EL (cell line): ENCODE measurements around the gene IQCE.
"Not testable (repeated sequence)": the region's sequence is repeated elsewhere in the genome, so short reads cannot be mapped to it uniquely, and the experiment has no call there.

ENCODE experiments used
- DNase-seq: peaks from one replicate; pipeline ENCODE4 v3.0.0-alpha.2; 2016

IQCE gene

DNA sequence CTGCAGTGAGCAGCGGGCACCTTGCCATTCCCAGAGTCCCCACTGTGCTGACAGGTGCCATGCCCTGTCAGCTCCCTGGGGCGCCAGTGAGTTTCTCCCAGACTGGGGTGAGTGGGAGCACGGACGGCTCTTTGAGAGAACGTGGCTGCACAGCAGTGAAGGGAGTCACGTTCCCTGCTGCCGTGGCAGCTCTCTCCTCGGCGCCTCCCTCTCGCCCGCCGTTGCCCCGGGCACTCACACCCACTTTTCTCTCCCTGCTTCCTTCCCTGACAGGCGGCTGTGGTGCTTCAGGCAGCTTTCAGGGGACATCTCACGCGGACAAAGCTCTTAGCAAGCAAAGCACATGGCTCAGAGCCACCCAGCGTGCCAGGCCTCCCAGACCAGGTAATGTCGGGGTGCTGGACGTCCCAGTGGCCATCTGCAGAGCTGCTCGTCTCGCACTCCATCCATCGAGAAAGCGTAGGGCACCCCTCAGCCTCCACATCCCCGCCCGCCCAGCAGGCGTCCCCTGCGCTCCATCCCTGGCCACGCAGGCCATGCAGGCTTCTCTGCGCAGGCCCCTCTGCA is 45.9 kb downstream of the IQCE start:
- DNase-seq, result no peak

DNA sequence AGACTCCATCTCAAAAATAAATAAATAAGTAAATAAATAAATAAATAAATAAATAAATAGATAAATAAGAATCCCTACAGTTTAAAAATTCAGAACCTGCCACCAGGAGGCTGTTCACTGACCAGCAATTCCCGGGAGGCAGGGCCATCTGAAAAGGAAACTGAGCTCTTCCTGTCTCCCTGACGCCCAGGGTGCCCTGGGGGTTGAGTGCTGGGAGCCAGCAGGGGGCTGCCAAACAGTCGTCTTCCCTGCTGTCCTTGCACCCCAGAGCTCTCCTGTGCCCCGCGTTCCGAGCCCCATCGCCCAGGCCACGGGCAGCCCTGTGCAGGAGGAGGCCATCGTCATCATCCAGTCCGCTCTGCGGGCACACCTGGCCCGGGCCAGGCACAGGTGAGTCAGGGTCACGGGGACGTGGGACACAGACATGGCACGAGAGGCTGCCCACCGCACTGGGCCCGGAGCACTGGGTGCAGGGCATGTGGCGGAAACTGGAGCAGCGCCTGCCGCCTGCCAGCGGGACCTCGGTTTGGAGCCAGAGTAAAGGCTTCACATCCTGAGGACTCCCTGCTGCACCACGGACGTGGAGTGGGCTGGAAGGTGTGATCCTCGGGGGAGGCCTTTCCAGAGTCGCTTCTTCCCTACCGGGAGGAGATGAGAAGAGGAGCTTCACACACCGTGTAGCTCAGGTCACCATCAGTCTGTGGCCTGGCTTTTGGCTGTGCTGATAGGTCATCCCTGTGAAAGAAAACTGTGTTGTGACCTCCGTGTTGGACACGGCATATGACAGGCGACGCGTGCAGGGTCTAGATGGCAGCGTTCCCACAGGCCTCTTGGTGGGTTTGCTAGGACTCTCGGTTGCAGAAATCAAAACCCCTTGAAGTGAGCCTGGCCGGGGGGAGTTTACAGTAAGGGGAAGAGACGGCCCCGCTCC is 47.1 kb downstream of the IQCE start:
- DNase-seq, result no peak

DNA sequence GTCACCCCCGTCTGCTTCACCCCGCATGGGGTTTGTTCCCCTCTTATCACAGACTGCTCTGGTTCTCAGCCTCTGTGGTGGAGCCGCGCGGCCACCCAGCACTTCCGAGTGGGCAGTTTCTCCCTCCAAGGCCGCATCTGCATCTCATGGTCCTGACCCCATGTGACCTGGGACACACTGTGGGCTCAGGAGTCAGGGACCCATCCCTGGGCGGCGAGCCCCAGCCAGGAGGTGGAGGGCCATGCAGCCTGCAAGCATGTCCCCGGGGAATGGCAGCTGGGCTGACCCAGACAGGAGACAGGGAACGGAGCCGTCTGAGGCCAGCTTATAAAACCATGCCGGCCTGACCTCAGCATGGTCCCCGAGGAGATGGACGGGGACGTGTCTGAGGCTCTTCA is 47.8 kb downstream of the IQCE start:
- no peak for DNase-seq

DNA sequence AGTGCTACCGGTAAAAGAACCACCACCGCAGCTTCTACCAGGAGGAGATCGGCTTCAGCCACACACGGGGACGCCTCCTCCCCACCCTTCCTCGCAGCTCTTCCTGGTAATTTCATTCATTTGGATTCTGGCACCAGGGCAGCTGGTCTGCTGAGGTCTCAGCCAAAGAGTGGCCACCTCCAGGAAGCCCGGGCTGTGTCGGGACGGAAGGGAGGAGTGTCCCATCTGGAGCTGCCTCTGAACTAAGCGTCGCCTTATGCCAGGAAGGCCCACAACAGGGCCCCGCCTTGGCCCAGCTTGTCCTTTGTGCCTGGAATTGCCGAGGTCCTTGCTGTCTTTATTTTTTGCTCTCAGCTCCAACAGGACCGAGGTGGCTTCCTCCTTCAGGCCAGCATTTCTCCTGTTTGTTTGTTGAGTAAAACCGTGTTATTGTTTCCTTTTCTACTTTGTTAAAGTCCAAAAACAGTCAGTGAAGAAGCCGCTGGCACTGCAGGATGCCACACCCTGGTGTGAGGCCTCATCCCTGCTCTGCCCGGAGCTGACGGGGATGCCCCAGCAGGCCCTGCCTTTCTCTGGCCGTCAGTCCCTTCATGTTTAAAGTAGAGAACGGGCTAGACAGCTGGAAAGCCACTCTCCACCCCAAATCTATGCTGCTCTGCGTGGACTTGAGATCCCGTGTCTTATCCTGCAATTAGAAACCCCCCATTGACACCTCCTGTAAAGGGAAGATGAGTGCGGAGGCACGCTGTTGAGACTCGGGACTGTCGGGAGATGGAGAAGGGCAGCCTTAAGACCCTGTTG is 48.5 kb downstream of the IQCE start:
- no peak for DNase-seq

DNA sequence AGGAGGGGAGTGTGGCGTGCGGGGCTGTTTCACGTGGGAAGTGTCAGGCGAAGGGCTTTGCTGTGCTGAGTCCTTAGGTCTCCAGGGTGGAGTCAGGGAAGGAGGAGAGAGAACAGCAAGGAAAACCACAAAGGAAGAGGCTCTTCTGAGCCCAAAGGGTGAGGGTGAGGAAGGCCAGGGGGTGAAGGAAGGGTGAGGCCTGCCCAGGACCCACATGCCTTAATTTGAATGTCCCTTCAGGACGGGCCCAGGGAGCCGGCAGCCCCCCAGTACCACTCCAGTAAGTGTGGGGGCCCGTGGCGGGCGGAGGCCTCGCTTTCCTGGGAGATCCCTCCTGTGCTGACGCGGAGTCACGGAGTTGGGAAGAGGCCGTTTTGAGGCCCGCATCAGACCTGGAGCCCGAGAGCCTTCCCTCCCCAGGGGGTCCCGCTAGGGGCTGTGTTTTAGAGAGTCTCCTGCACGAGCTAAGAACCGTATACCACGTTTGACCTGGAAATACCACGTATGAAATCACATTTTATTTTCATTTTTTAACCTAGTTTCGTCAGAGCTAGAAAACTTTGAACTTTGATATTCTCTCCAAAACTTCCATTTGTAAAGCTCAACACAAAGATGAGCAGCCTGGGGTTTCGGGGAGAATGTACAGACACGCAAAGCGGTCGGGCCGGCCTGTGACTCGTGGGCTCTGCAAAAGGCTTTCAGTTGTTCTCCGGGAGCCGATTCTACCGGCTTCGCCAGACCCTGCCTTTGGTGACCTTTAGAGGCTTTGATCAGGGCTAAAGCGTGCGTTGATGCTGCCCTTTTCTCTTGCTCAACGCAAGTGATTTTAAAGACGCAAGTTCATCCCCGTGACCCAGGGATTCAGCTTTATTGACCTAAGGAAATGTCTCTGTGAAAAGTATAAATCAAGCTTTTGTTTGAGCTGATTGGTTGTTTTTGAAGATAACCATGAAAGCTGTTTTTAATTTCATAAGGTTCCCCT is 49.4 kb downstream of the IQCE start:
- DNase-seq, result no peak

DNA sequence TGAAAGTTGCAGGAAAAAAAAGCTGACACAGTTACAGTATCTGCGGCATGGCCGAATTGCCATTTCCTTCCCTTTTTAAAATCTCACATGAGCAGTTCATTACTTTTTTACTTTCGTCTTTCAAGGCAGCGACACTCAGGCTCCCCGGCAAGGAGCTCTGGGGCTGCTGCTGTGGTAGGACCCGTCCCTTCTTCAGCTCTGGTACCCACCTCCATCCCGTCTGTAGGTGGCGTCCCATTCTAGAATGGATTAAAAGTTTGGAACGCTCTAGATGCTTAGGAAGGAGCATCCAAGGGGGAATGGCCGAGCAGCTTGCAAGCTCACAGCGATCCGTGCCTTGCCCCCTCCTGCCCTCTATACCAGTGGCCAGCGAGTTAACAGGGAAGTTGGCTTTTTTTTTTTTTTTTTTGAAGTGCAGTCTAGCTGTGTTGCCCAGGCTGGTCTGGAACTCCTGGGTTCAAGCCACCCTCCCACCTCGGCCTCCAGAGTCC is 50.2 kb downstream of the IQCE start:
- DNase-seq, result no peak

DNA sequence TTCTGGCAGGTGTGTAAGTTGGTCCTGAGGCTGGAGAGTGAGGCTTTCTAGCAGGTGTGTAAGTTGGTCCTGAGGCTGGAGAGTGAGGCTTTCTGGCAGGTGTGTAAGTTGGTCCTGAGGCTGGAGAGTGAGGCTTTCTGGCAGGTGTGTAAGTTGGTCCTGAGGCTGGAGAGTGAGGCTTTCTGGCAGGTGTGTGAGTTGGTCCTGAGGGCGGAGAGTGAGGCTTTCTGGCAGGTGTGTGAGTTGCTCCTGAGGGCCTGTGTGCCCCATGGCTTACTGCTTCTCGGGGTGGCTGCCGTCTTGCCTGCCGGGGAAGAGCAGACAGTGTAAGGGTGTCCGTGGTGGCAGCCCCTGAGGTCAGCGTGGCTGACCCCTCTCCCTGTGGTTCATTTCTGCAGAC is 50.9 kb downstream of the IQCE start:
- DNase-seq, result not testable (repeated sequence)

DNA sequence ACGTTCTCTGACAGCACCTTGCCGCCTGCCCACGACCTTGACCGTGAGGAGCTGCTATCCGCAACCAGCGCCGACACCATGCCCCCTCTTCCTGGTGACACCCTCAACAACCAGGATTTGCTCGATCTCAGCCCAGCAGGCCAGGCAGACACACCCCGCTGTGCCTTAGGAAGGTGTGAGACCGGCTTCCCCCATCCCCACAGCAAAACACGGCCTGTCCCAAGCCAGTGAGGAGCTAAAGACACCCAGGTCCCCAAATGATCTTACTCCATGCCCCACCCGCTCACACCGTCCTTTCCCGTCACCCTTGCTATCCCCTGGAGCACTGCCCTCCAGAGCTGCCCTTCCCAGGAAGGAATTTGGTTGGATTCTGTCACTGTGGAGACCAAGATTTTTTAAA is 51.7 kb downstream of the IQCE start:
- DNase-seq, result no peak

DNA sequence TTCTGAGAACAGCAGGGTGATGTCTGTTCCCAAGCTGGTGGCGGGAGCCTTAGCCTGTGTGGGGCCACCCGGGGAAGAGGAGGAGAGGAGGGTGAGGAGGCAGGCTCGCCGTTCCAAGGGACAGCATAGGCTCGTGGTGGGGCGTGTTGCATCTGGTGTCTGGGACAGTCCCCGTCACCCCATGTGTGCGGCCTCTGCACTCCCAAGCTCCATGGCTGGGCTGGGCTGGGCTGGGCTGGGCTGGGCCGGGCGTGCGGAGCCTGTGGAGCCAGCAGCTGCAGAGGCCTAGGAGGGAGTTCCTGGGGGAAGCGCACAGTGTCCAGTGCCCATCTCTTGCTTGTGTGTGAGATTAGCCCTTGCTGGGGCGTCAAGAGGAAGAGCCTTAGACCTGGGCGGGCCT is 52.1 kb downstream of the IQCE start:
- DNase-seq, result no peak

DNA sequence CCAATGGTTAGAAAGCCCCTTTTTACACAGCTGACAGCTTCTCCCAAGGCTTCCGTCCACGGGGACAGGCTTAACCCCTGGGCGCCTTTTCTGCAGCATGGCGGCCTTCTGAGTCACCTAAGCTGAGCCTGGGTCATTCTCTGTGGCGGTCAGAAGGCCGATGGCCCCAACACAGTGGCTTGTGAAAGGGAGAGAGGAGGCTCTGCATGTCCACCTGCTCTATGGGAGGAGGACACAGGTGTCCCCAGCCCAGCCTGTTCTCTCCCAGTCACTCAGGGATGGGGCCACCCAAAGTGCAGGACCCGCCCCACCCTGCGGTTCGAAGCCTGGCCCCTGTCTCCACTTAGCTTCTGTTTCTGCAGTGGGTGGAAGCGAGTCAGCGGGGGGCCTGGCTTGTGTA is 52.6 kb downstream of the IQCE start:
- DNase-seq, result no peak

DNA sequence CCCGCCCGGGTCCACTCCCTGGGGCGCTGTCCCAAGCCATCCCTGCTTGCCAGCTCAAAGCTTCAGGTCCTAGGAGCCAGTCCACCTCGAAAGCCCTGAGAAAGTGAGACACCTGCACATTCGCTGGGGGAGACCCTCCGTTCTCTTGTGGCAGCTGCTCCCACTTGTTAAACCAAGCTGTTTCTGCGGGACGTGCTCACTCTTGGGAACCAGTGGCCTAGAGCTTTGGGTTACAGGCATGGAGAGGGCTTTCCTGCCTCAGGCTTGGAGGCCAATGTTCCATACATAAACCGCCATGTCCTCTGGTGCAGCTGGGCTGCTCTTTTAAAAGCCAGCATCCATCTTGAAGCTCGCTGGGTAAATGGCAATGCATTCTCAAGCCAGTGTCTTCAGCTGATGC is 53.1 kb downstream of the IQCE start:
- no peak for DNase-seq

DNA sequence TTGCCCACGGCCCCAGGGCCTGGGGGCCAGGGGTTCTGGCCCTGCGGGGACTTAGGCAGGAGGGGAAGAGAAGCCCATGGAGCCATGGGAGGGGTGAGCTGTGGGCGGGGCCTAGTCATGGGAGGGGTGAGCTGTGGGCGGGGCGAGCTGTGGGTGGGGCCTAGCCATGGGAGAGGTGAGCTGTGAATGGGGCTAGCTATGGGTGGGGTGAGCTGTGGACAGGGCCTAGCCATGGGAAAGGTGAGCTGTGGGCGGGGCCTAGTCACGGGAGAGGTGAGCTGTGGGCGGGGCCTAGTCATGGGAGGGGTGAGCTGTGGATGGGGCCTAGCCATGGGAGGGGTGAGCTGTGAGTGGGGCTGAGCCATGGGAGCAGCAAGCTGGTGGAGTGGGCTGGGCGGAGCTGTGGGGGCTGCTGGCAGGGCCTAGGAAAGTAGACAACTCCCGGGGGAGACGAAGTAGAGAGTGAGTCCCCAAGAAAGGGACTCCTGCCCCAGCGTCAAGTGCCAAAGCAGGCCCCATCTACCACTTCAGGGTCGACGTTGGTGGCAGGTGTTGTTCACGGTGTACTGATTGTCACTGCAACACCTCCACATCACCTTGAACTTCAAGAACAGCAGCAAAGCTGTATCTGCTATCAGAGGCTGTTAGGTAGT is 53.8 kb downstream of the IQCE start:
- no peak for DNase-seq

DNA sequence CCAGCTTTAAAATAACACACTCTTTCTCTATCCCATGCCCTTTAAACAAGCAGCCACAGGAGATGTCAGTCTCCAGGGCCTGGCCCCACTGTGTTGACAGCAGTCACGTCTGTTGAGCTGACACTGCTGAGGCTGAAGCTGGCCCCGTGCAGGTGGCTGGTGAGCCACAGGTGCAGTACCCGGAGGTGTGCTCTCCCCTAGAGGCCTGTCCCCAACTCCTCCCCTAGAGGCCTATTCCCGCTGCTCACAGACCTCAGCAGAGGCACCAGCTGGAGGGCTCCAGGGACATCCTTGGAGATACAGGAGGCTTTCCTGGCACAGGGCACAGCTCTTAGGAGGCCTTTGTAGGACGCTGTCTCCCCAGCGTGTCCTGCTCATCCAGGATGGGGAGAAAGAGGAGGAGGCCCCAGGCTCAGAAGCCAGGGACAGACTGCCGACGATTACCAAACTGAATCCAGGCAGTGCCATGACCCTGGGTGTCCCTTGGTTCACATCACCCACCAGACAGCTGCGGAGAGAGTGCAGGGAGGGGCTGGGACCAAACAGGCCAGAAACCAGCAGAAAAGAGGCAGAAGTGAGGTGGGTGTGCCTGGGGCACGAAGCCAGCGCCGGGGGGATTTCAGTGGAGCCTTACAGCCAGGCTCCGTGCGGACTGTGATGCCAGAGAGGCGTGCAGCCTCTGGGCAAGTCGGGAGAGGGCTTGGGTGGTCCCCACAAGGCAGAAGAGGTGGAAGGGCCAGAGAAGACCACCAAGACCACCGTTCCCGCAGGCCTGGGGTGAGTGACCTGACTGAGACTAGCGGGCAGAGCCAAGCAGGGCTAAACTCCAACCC is 54.5 kb downstream of the IQCE start:
- no peak for DNase-seq

DNA sequence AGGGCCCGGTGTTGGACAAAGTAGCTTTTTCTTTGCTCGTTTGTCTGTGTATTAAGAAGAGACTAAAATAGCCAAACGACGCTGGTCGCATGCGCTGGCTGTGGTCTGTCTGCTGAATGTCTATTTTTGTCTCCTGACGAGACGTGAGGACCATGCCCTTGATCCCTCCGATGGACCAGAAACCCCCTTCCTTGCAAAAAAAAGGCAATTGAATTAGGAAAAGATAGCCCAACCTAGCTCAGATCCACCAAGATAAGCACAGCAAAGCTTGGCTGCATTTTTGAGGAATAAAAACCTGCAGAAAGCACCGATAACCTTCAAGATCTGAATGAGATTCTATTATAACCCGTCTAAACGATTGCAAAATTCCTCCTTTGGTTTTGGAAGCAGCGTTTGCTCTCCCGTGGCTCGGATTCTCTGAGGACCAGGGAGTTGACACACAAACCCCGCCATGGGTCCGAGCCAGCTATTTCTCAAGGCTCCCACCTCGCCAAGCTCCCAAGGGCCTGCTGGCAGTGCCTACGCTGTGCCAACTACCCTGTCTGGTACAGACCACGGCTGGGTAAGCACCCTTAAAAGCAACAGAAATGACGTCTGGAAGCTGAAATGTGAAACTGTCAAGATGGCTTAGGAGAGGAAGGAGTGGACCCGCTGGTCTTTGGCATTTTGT is 55.3 kb downstream of the IQCE start:
- no peak for DNase-seq

DNA sequence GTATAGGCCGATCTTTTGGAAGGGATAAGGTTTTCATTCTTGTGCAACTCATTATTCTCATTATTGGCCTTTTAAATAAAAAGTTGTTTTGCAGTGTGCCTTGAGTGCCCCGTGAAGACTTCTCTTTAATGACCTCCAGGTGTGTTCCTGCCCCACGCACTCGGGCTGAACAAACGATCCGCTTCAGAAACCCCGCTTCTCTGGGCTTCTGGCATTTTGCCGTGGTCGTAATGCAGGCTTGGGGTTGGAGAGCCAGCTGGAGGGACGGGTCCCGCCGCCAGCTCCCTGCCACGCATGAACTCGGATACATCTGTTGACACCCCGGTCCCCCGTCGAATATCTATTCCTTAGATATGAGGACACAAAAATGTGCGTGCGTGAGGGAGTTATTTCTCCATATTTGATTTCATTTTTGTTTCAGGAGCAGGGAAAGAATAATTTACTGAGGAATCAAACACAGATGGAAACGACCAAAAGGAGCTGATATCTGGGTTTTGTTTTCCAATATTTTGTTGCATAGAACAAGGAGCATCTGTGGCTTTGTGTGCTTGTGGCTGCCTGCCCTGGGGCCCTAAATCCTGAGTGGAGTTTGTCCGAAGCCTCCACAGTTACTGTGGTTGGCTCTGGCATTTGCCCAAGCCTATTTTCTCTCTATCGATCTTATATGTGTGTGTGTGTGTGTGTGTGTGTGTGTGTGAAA is 56.0 kb downstream of the IQCE start:
- DNase-seq, result no peak

DNA sequence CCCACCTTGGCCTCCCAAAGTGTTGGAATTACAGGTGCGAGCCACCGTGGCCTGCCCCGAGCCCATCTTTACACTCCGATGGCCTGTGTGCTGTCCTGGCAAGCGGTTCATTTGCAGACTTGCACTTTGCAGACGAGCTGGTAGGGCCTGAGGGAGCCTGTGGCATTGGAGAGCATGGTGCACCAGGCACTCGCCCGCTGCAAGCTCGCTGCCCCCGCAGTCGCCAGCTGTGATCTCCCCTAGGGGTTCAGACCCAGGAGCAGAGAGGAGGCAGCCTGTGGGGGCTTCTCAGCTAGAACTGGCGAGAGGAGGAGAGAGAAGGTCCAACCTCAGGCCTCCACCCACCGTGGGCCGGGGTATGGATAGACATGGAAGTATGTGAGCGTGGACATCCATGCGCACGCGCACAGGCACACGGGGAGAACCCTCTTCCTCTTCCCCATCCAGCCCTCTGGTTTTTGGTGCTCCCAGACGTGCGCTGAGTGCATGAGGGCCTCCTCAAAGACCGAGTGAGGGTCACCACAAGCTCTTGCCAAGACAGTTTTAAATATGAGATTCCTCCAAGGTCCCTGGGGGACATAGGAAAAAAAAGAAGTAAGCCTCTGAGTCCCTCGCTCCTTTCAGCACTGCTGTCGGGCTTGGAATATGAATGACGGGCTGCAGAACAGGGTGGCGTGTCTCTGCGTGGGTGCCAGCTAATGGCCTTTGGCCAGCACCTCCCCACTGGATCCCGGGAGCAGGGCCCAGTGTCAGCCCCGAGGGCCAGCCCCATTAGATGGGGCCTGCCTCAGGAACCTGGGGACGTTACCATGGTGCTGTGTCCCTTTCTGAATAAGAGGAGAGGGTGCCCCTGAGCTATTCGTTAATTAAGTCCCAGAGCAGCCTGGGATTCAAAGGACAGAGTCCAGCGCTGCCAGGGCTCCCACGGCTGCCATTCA is 57.9 kb downstream of the IQCE start:
- DNase-seq, result no peak

DNA sequence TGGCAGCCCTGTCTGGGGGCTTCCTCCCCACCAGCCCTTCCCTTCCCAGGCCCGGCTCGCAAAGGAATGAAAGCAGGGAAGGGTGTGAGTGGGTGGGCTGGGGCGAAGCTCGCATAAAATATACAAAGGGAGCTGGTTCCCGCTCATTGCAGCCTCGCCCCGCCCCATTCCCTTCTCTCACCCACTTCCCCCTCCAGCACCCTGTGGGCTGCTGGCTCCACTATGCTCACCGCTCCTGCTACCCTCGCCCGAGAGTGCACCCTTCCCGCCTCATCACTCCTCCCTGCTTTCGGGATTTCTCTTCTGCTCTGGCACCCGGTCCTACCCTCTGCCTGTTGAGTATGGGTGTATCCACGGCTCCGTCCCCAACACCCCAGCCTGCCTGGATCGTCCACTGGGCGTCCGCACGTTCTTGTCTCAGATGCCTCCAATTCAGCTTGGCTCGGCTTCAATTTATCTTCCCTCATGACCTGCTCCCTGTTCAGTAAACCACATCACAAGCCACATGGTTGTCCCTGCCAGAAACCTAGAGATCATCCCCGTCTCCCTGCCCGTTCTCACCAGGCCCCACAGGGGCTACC is 58.6 kb downstream of the IQCE start:
- no peak for DNase-seq

DNA sequence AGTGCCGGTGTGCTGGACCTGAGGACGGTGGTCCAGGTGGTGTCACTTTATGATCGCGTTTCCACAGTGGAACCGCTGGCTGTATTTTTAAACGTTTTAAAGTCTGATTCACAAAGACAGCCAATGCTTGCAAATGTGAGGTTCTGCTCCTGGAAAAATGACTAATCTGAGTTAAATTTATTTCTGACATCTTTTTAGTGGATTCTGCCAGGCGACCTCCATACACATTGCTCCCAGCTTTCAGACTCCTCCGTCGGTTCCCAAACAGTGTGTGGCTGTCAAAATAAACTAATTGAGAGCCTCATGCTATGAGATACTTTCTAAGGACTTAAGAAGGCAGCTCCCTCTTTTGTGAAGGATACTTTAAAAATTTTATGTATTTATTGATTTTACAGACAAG is 60.3 kb downstream of the IQCE start:
- peak; percentile 41 for DNase-seq
